Peyer's patch (tissue), 4 donors: ENCODE results near the gene OXNAD1.

Source experiments
- CTCF ChIP-seq, 6 experiments: fragments of 450-650 bp in 4 of 6; fragments of 200-600 bp in 2 of 6; sonication (generic) in 1 of 6; IDR thresholded peaks; one replicate each; pipeline ENCODE4 v1.5.1; 2017 to 2019; ENCODE audit warnings: antibody characterized with exemption in 6 of 6, mild to moderate bottlenecking in 3 of 6, moderate library complexity in 1 of 6
- POLR2A ChIP-seq, 2 donors: fragments of 450-650 bp; IDR thresholded peaks; one replicate each; pipeline ENCODE4 v1.5.1; 2017; ENCODE audit warnings: antibody characterized with exemption in 2 of 2, mild to moderate bottlenecking in 2 of 2, moderate library complexity in 2 of 2

- TF ChIP-seq CTCF (IDR thresholded peaks at IDR 0.05) (no peak), POLR2A (IDR thresholded peaks at IDR 0.05) (no peak)
Observed at GRCh38 chr3:16301507-16301906, 36.5 kb downstream of the OXNAD1 start.
